SJCRH30 (cell line): ENCODE data around the gene TP63. TPM values are rescaled to one million over a fixed set of nuclear protein-coding genes. Genes with fewer than 3 reads are reported as not detected.

Experiments
- DNase-seq, 2 experiments: peaks; one replicate each; pipeline ENCODE4 v3.0.0-alpha.2; 2015 to 2020
- H3K27ac ChIP-seq: fragments of 250-450 bp; sonication (Bioruptor Pico); 2 replicates; pipeline ENCODE4 v1.5.1; 2020; ENCODE audit warnings: mild to moderate bottlenecking, moderate library complexity
- H3K27me3 ChIP-seq: fragments of 250-450 bp; sonication (Bioruptor Pico); 2 replicates; pipeline ENCODE4 v1.5.1; 2020; ENCODE audit warnings: mild to moderate bottlenecking, moderate library complexity
- H3K36me3 ChIP-seq: fragments of 250-450 bp; sonication (Bioruptor Pico); 2 replicates; pipeline ENCODE4 v1.5.1; 2020; ENCODE audit warnings: mild to moderate bottlenecking, moderate library complexity
- H3K4me1 ChIP-seq: fragments of 250-450 bp; sonication (Bioruptor Pico); 2 replicates; pipeline ENCODE4 v1.5.1; 2020; ENCODE audit warnings: mild to moderate bottlenecking, moderate library complexity
- H3K4me3 ChIP-seq: fragments of 250-450 bp; sonication (Bioruptor Pico); 2 replicates; pipeline ENCODE4 v1.5.1; 2020; ENCODE audit warnings: mild to moderate bottlenecking, moderate library complexity
- H3K9me3 ChIP-seq: fragments of 250-450 bp; sonication (Bioruptor Pico); replicated peaks from 2 replicates; pipeline ENCODE4 v1.5.1; 2020; ENCODE audit warnings: mild to moderate bottlenecking, moderate library complexity
- total RNA-seq: library from RNA; depleted of rRNA; stranded (reverse); fragments of >200 nt; shearing (Covaris generic); gene quantifications from 2 replicates; pipeline ENCODE4 v1.2.3, GENCODE V29; 2014

The TP63 gene
- total RNA-seq, 1 experiment from 2014 or later: 1.1 TPM

- H3K27me3 ChIP-seq: no peaks in the 10 kb centered on the region
- H3K4me3 ChIP-seq: no peak overlapping the region
- H3K27ac ChIP-seq: no peak overlapping the region
- no peaks in the 10 kb centered on the region for H3K36me3 ChIP-seq
- H3K9me3 ChIP-seq: no peaks in the 10 kb centered on the region
- peaks cover 9% of the 10 kb centered on the region; the same call in 1 of the 2 replicates for H3K4me1 ChIP-seq
- no peak for DNase-seq
Observed at GRCh38 chr3:189808246-189809007, 177.2 kb downstream of the TP63 start.

- Histone ChIP-seq H3K36me3 (no peaks in the 10 kb centered on the region), H3K4me1 (peaks cover 9% of the 10 kb centered on the region; the same call in 1 of the 2 replicates), H3K27me3 (no peaks in the 10 kb centered on the region), H3K27ac (no peak overlapping the region), H3K4me3 (no peak overlapping the region), H3K9me3 (no peaks in the 10 kb centered on the region)
- DNase-seq: no peak
Observed at GRCh38 chr3:189809583-189809982, 178.4 kb downstream of the TP63 start.

GRCh38 chr3:189812806-189813465 lies 181.7 kb downstream of the TP63 start:
- H3K9me3 ChIP-seq: no peaks in the 10 kb centered on the region
- no peaks in the 10 kb centered on the region for H3K4me1 ChIP-seq
- no peak overlapping the region for H3K27ac ChIP-seq

GRCh38 chr3:189813647-189814240 lies 182.6 kb downstream of the TP63 start:
- Histone ChIP-seq H3K27me3 (no peaks in the 10 kb centered on the region), H3K9me3 (no peaks in the 10 kb centered on the region), H3K36me3 (no peaks in the 10 kb centered on the region), H3K4me3 (no peak overlapping the region), H3K4me1 (no peaks in the 10 kb centered on the region), H3K27ac (no peak overlapping the region)
- no peak for DNase-seq

More at GRCh38 chr3:189812806-189813465, 181.7 kb downstream of the TP63 start:
- Histone ChIP-seq H3K36me3 (no peaks in the 10 kb centered on the region), H3K27me3 (no peaks in the 10 kb centered on the region), H3K4me3 (no peak overlapping the region)
- DNase-seq: no peak

- Histone ChIP-seq H3K4me1 (no peaks in the 10 kb centered on the region), H3K27ac (no peak overlapping the region), H3K4me3 (no peak overlapping the region), H3K27me3 (no peaks in the 10 kb centered on the region), H3K36me3 (no peaks in the 10 kb centered on the region), H3K9me3 (no peaks in the 10 kb centered on the region)
- DNase-seq: no peak
Observed at GRCh38 chr3:189820365-189820720, 189.2 kb downstream of the TP63 start.

- H3K4me1 ChIP-seq: no peaks in the 10 kb centered on the region
- no peaks in the 10 kb centered on the region for H3K27me3 ChIP-seq
- no peak overlapping the region for H3K27ac ChIP-seq
- DNase-seq: no peak
- no peaks in the 10 kb centered on the region for H3K9me3 ChIP-seq
- no peak overlapping the region for H3K4me3 ChIP-seq
- no peaks in the 10 kb centered on the region for H3K36me3 ChIP-seq
Observed at GRCh38 chr3:189821262-189821661, 190.1 kb downstream of the TP63 start.

GRCh38 chr3:189822726-189823125 lies 191.5 kb downstream of the TP63 start:
- Histone ChIP-seq H3K27ac (no peak overlapping the region), H3K4me3 (no peak overlapping the region), H3K4me1 (no peaks in the 10 kb centered on the region), H3K27me3 (no peaks in the 10 kb centered on the region), H3K36me3 (no peaks in the 10 kb centered on the region), H3K9me3 (no peaks in the 10 kb centered on the region)
- DNase-seq: no peak

- Histone ChIP-seq H3K4me1 (no peaks in the 10 kb centered on the region), H3K27ac (no peak overlapping the region), H3K9me3 (no peaks in the 10 kb centered on the region), H3K27me3 (no peaks in the 10 kb centered on the region), H3K36me3 (no peaks in the 10 kb centered on the region), H3K4me3 (no peak overlapping the region)
- peak in 1 of 2 experiments; percentile 4 for DNase-seq
Observed at GRCh38 chr3:189824629-189825312, 193.6 kb downstream of the TP63 start.

GRCh38 chr3:189826566-189826965 lies 195.4 kb downstream of the TP63 start:
- Histone ChIP-seq H3K4me3 (no peak overlapping the region), H3K4me1 (no peaks in the 10 kb centered on the region), H3K27ac (no peak overlapping the region), H3K27me3 (no peaks in the 10 kb centered on the region), H3K36me3 (no peaks in the 10 kb centered on the region), H3K9me3 (no peaks in the 10 kb centered on the region)
- no peak for DNase-seq

GRCh38 chr3:189827108-189827507 lies 195.9 kb downstream of the TP63 start:
- H3K27me3 ChIP-seq: no peaks in the 10 kb centered on the region
- H3K4me1 ChIP-seq: no peaks in the 10 kb centered on the region
- no peak overlapping the region for H3K27ac ChIP-seq
- DNase-seq: no peak
- no peaks in the 10 kb centered on the region for H3K36me3 ChIP-seq
- H3K4me3 ChIP-seq: no peak overlapping the region
- H3K9me3 ChIP-seq: no peaks in the 10 kb centered on the region

GRCh38 chr3:189830401-189830800 lies 199.2 kb downstream of the TP63 start:
- no peaks in the 10 kb centered on the region for H3K27me3 ChIP-seq
- no peak for DNase-seq
- no peaks in the 10 kb centered on the region for H3K36me3 ChIP-seq
- no peaks in the 10 kb centered on the region for H3K9me3 ChIP-seq
- no peak overlapping the region for H3K4me3 ChIP-seq
- no peaks in the 10 kb centered on the region for H3K4me1 ChIP-seq
- H3K27ac ChIP-seq: no peak overlapping the region

- DNase-seq: no peak
- Histone ChIP-seq H3K27me3 (no peaks in the 10 kb centered on the region), H3K4me1 (no peaks in the 10 kb centered on the region), H3K27ac (no peak overlapping the region), H3K36me3 (no peaks in the 10 kb centered on the region), H3K9me3 (no peaks in the 10 kb centered on the region), H3K4me3 (no peak overlapping the region)
Observed at GRCh38 chr3:189833266-189833665, 202.1 kb downstream of the TP63 start.

- no peak overlapping the region for H3K27ac ChIP-seq
- H3K4me3 ChIP-seq: no peak overlapping the region
- H3K36me3 ChIP-seq: no peaks in the 10 kb centered on the region
- no peaks in the 10 kb centered on the region for H3K27me3 ChIP-seq
- no peaks in the 10 kb centered on the region for H3K4me1 ChIP-seq
- DNase-seq: no peak
- no peaks in the 10 kb centered on the region for H3K9me3 ChIP-seq
Observed at GRCh38 chr3:189833996-189834395, 202.8 kb downstream of the TP63 start.

- no peak overlapping the region for H3K27ac ChIP-seq
- H3K36me3 ChIP-seq: no peaks in the 10 kb centered on the region
- no peaks in the 10 kb centered on the region for H3K4me1 ChIP-seq
- no peaks in the 10 kb centered on the region for H3K9me3 ChIP-seq
- DNase-seq: no peak
- no peaks in the 10 kb centered on the region for H3K27me3 ChIP-seq
- no peak overlapping the region for H3K4me3 ChIP-seq
Observed at GRCh38 chr3:189834462-189834861, 203.3 kb downstream of the TP63 start.

GRCh38 chr3:189836795-189837194 lies 205.6 kb downstream of the TP63 start:
- Histone ChIP-seq H3K9me3 (no peaks in the 10 kb centered on the region), H3K4me1 (no peaks in the 10 kb centered on the region)
- no peak for DNase-seq

More at GRCh38 chr3:189836795-189837194, 205.6 kb downstream of the TP63 start:
- H3K27ac ChIP-seq: no peak overlapping the region
- no peak overlapping the region for H3K4me3 ChIP-seq
- H3K27me3 ChIP-seq: no peaks in the 10 kb centered on the region
- H3K36me3 ChIP-seq: no peaks in the 10 kb centered on the region
